GM23248 (cell line): ENCODE results near the gene MIB2. TPM values are rescaled to one million over a fixed set of nuclear protein-coding genes. Genes with fewer than 3 reads are reported as not detected.

Experiments used
- DNase-seq: peaks from one replicate; pipeline ENCODE4 v3.0.0-alpha.2; 2015
- H2AFZ ChIP-seq: fragments of 200-600 bp; sonication (generic); 2 replicates; pipeline ENCODE4 v1.6.1; 2016; ENCODE audit warnings: antibody characterized with exemption
- H3F3A ChIP-seq: fragments of 200-600 bp; sonication (generic); 2 replicates; pipeline ENCODE4 v1.6.1; 2016; ENCODE audit warnings: mild to moderate bottlenecking, antibody characterized with exemption, mixed run types; ENCODE audit not compliant: insufficient read depth
- H3K27ac ChIP-seq: fragments of 200-600 bp; sonication (generic); 2 replicates; pipeline ENCODE4 v1.5.1; 2016; ENCODE audit warnings: mild to moderate bottlenecking
- H3K27me3 ChIP-seq: fragments of 200-600 bp; sonication (generic); replicated peaks from 2 replicates; pipeline ENCODE4 v1.6.1; 2016; ENCODE audit warnings: mild to moderate bottlenecking; ENCODE audit not compliant: insufficient read depth
- H3K36me3 ChIP-seq: fragments of 200-600 bp; sonication (generic); 2 replicates; pipeline ENCODE4 v1.6.1; 2016; ENCODE audit warnings: low read depth, mild to moderate bottlenecking
- H3K4me1 ChIP-seq: fragments of 200-600 bp; sonication (generic); 2 replicates; pipeline ENCODE4 v1.6.1; 2016; ENCODE audit warnings: mild to moderate bottlenecking; ENCODE audit not compliant: insufficient read depth
- H3K4me2 ChIP-seq: fragments of 200-600 bp; sonication (generic); one replicate; pipeline ENCODE4 v1.6.1; 2016; ENCODE audit warnings: mild to moderate bottlenecking; ENCODE audit not compliant: unreplicated experiment
- H3K4me3 ChIP-seq: fragments of 200-600 bp; sonication (generic); 2 replicates; pipeline ENCODE4 v1.5.1; 2016; ENCODE audit warnings: mild to moderate bottlenecking
- H3K79me2 ChIP-seq: fragments of 200-600 bp; sonication (generic); 2 replicates; pipeline ENCODE4 v1.6.1; 2016; ENCODE audit warnings: mild to moderate bottlenecking; ENCODE audit not compliant: insufficient read depth
- H3K9ac ChIP-seq: fragments of 200-600 bp; sonication (generic); 2 replicates; pipeline ENCODE4 v1.6.1; 2016; ENCODE audit warnings: mild to moderate bottlenecking
- H3K9me2 ChIP-seq: fragments of 200-600 bp; sonication (generic); 2 replicates; pipeline ENCODE4 v1.6.1; 2016; ENCODE audit warnings: mixed run types, mild to moderate bottlenecking, moderate library complexity; ENCODE audit not compliant: insufficient read depth
- H3K9me3 ChIP-seq: fragments of 200-600 bp; sonication (generic); one replicate; pipeline ENCODE4 v1.6.1; 2017; ENCODE audit warnings: low read depth
- H4K20me1 ChIP-seq: fragments of 200-600 bp; sonication (generic); 2 replicates; pipeline ENCODE4 v1.6.0; 2016; ENCODE audit not compliant: insufficient read depth
- EZH2 ChIP-seq: fragments of 200-600 bp; sonication (generic); IDR thresholded peaks from 2 replicates; pipeline ENCODE4 v1.6.1; 2018; ENCODE audit warnings: antibody characterized with exemption, mild to moderate bottlenecking; ENCODE audit not compliant: insufficient read depth, poor library complexity, severe bottlenecking
- EZH2phosphoT487 ChIP-seq: fragments of 200-600 bp; sonication (generic); IDR thresholded peaks from 2 replicates; pipeline ENCODE4 v1.6.1; 2018; ENCODE audit warnings: antibody characterized with exemption, moderate library complexity, mild to moderate bottlenecking, low read depth; ENCODE audit not compliant: insufficient read depth
- WGBS, 2 experiments: methylation state at CpG; one replicate each; pipeline ENCODE4 v1.1.6; 2015 to 2017; ENCODE audit warnings: low lambda C conversion rate in 2 of 2, low coverage in 1 of 2; ENCODE audit errors: missing lambda C conversion rate in 2 of 2; 5-methylcytosine and 5-hydroxymethylcytosine counted together
- in situ Hi-C: fragments of 300-500 bp; cut with MboI; formaldehyde crosslinking; loops from 2 replicates; pipeline ENCODE4 v1.15.0; 2020
- polyA plus RNA-seq: library from polyadenylated mRNA; unstranded; fragments of >200 nt; fragmentation: Nextera tagmentation; extraction: Ambion mirVana; gene quantifications from 2 replicates; pipeline ENCODE4 v1.2.1, GENCODE V29; 2016
- total RNA-seq: library from RNA; depleted of rRNA; stranded (reverse); fragments of >200 nt; shearing (Covaris generic); gene quantifications from 2 replicates; pipeline ENCODE4 v1.2.3, GENCODE V29; 2014; rRNA removed

MIB2 gene
- 70.5 and 100 TPM in 2 replicates for total RNA-seq
- polyA plus RNA-seq = 29.2 and 30.3 TPM in 2 replicates

DNA sequence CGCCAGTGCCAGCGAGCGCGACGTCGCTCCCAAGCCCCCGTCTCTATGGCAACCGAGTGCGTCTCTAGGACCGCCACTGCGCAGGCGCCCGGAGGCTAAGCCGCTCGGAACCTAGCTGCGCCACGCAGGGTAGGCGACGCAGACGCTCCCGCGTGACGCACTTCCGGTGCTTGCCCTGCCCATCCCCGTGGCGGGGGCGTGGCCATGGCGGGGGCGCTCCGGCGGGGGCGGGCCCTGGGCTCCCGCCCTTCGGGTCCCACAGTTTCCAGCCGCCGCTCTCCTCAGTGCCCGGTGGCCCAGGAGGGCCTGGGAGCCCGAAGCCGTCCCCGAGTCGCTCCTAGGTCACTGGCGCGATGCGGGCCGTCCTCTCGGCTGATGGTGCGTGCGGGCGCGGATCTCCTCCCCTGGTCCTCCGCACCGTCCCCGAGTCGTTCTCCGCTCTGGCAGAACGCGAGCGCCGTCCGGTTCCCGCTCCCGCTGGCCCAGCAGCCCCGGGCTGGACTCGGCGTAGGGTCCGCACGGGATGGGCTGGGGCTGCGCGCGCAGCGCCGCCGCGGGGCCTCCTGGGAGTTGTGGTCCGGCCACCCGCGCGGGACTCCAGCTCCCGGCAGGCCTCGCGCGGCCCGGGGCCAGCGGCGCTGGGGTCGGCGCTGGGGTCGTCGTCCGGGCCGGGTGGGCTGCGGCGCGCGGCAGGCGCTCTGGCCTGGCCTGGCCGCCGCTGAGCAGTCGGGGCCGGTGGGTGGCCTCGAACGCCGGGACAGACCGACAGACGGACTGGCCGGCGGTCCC is at the start of gene MIB2:
MIB2 (plus strand) TSS at position 245 of the 789 bp plus-strand sequence. CDS start 7,953 bp downstream, outside the sequence.
- Histone ChIP-seq H3K4me2 (peak within 1 kb of the TSS; percentile 94), H3K9me3 (no peaks in the 10 kb centered on the region), H3K9ac (peak within 1 kb of the TSS; percentile 99), H3K27me3 (no peaks in the 10 kb centered on the region), H2AFZ (peak within 1 kb of the TSS; percentile 58), H3K36me3 (no peaks in the 10 kb centered on the region), H3K4me3 (peak within 1 kb of the TSS; percentile 92), H3K4me1 (peaks cover 6% of the 10 kb centered on the region; the same call in 1 of the 2 replicates), H3K79me2 (peaks cover 40% of the 10 kb centered on the region), H3K9me2 (no peaks in the 10 kb centered on the region), H3K27ac (peak within 1 kb of the TSS; percentile 99), H3F3A (peaks cover 21% of the 10 kb centered on the region), H4K20me1 (no peaks in the 10 kb centered on the region)
- TF ChIP-seq EZH2 (no peak), EZH2phosphoT487 (no peak)
- DNase-seq = peak; percentile 99
- 1% methylated on average over 51 to 88 of the region's 107 CpGs for WGBS, 2 experiments
- in situ Hi-C loops = no loop called here

DNA sequence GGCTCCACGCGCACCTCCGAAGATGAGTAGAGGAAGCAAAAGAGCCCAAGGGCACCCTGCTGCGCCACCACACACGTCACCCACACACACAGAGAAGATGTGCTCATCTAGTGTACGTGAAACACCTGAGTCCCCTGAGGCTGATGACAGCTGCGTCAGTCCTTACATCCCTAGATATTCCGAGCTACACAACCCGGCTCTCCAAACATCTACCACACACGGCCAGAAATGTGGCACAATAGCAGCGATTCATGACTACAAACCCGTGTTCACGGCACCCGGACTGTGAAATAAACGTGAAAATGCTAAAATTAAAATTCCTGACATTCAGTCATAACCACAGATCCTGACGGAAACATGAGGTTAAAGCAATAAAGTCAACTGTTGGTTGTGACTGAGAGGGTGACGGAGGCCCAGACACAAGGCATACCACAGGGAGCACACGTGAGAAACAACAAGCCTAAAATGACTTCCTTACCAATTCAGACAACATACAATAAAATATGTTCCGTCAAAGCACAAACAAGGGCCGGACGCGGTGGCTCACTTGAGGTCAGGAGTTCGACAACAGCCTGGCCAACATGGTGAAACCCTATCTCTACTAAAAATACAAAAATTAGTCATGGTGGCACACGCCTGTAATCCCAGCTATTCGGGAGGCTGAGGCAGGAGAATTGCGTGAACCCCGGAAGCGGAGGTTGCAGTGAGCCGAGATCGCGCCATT is 48.0 kb upstream of the MIB2 start:
- 89 to 91% methylated on average over 31 of the region's 31 CpGs for WGBS, 2 experiments
- H3K9me2 ChIP-seq = no peaks in the 10 kb centered on the region
- no peaks in the 10 kb centered on the region for H3F3A ChIP-seq
- DNase-seq = no peak
- no peaks in the 10 kb centered on the region for H3K9me3 ChIP-seq
- no peak overlapping the region for H2AFZ ChIP-seq
- no peak overlapping the region for H3K9ac ChIP-seq
- no peak overlapping the region for H3K27ac ChIP-seq
- no peaks in the 10 kb centered on the region for H3K27me3 ChIP-seq
- H3K4me3 ChIP-seq = no peak overlapping the region
- H4K20me1 ChIP-seq = peaks cover 20% of the 10 kb centered on the region
- H3K4me2 ChIP-seq = no peak overlapping the region
- TF ChIP-seq EZH2 (no peak), EZH2phosphoT487 (no peak)
- H3K36me3 ChIP-seq = peaks cover 12% of the 10 kb centered on the region; the same call in 1 of the 2 replicates
- H3K4me1 ChIP-seq = peaks cover 10% of the 10 kb centered on the region
- peaks cover 100% of the 10 kb centered on the region for H3K79me2 ChIP-seq
- in situ Hi-C loops = no loop called here

DNA sequence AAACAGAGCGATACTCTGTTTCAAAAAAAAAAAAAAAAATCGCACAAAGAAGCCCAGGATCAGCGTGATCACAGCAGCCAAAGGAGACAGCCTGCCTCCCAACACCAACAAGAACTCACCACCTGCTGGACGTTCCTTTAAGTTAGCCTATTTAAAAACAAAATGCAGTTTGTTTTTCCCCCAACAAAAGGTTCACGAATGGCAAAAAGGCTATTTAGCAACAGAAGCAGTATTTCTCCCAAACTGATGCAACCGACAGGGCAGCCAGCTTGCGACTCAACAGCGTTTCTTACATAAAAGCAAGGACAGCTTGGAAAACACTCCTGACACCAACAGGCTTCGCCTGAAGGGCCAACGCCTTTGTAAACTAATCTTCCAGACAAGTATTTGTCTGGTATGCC is 47.4 kb upstream of the MIB2 start:
- Histone ChIP-seq H3F3A (no peaks in the 10 kb centered on the region), H4K20me1 (peaks cover 20% of the 10 kb centered on the region), H2AFZ (no peak overlapping the region), H3K36me3 (peaks cover 16% of the 10 kb centered on the region; the same call in 1 of the 2 replicates), H3K4me2 (no peak overlapping the region), H3K27me3 (no peaks in the 10 kb centered on the region), H3K79me2 (peaks cover 100% of the 10 kb centered on the region), H3K9ac (no peak overlapping the region), H3K4me1 (peaks cover 16% of the 10 kb centered on the region), H3K27ac (no peak overlapping the region), H3K9me2 (no peaks in the 10 kb centered on the region), H3K9me3 (no peaks in the 10 kb centered on the region), H3K4me3 (no peak overlapping the region)
- in situ Hi-C loops = no loop called here
- no peak for DNase-seq
- TF ChIP-seq EZH2 (no peak), EZH2phosphoT487 (no peak)
- WGBS, 2 experiments = 76 to 78% methylated on average over 10 of the region's 10 CpGs

DNA sequence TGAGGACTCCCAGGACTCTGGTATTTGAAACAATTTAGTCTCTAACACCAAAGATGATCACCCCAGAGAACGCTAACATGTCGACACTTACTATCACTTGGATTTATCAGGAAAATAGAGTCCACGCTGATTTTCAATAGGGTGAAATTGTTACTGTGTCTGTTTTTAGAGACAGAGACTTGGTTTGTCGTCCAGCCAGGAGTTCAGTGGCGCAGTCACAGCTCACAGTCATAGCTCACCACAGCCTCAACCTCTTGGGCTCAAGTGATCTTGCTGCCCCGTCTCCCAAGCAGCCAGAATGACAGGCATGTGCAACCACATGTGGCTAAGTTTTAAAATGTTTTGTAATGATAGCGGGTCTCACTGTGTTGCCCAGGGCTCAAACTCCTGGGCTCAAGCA is 46.0 kb upstream of the MIB2 start:
- 77 to 78% methylated on average over 7 of the region's 7 CpGs for WGBS, 2 experiments
- H3K9ac ChIP-seq = no peak overlapping the region
- no peak overlapping the region for H3K27ac ChIP-seq
- in situ Hi-C loops = no loop called here
- H3F3A ChIP-seq = peaks cover 6% of the 10 kb centered on the region; the same call in 1 of the 2 replicates
- H3K79me2 ChIP-seq = peaks cover 100% of the 10 kb centered on the region
- no peak overlapping the region for H2AFZ ChIP-seq
- H3K4me2 ChIP-seq = no peak overlapping the region
- H3K4me1 ChIP-seq = peaks cover 20% of the 10 kb centered on the region
- no peaks in the 10 kb centered on the region for H3K27me3 ChIP-seq
- TF ChIP-seq EZH2 = no peak
- TF ChIP-seq EZH2phosphoT487 = no peak
- H4K20me1 ChIP-seq = peaks cover 20% of the 10 kb centered on the region
- peaks cover 8% of the 10 kb centered on the region; the same call in 1 of the 2 replicates for H3K36me3 ChIP-seq
- H3K9me2 ChIP-seq = no peaks in the 10 kb centered on the region
- no peaks in the 10 kb centered on the region for H3K9me3 ChIP-seq
- no peak overlapping the region for H3K4me3 ChIP-seq
- no peak for DNase-seq
